DND-41 (cell line): ENCODE measurements around the gene VPS35L.

Experiments used
- ATAC-seq: fragments of 200-7000 bp; cut with Tn5 transposase; 3 replicates; pipeline ENCODE4 v1.9.1; 2021; ENCODE audit warnings: low read depth; ENCODE audit not compliant: insufficient read depth
- DNase-seq: peaks from one replicate; pipeline ENCODE4 v3.0.0-alpha.2; 2020
- H2AFZ ChIP-seq: 2 replicates; pipeline ENCODE4 v1.6.0; 2012; ENCODE audit warnings: low read depth, low read length
- H3K27ac ChIP-seq: 2 replicates; pipeline ENCODE4 v1.5.1; 2012; ENCODE audit warnings: low read length, inconsistent platforms
- H3K27me3 ChIP-seq: fragments of 200-600 bp; sonication (generic); 2 replicates; pipeline ENCODE4 v1.6.0; 2012; ENCODE audit warnings: low read length, mild to moderate bottlenecking, inconsistent platforms; ENCODE audit not compliant: insufficient read depth, poor library complexity
- H3K36me3 ChIP-seq: 2 replicates; pipeline ENCODE4 v1.5.1; 2012; ENCODE audit warnings: low read length, inconsistent platforms; ENCODE audit not compliant: insufficient read depth
- H3K4me1 ChIP-seq: 2 replicates; pipeline ENCODE4 v1.5.1; 2012; ENCODE audit warnings: mild to moderate bottlenecking, low read length; ENCODE audit not compliant: insufficient read depth
- H3K4me2 ChIP-seq: 2 replicates; pipeline ENCODE4 v1.6.0; 2012; ENCODE audit warnings: mild to moderate bottlenecking, moderate library complexity, low read length, inconsistent platforms; ENCODE audit not compliant: insufficient read depth
- H3K4me3 ChIP-seq, 2 experiments: fragments of 200-600 bp in 1 of 2; shearing (Covaris generic) in 1 of 2; 2 replicates each; pipeline ENCODE4 v1.5.1; 2012 to 2016; ENCODE audit warnings: inconsistent platforms in 2 of 2, low read length in 2 of 2, mild to moderate bottlenecking in 2 of 2, low read depth in 1 of 2, moderate library complexity in 1 of 2
- H3K79me2 ChIP-seq: 2 replicates; pipeline ENCODE4 v1.6.0; 2012; ENCODE audit warnings: low read length, inconsistent platforms; ENCODE audit not compliant: insufficient read depth
- H3K9ac ChIP-seq: 2 replicates; pipeline ENCODE4 v1.6.0; 2012; ENCODE audit warnings: low read depth, mild to moderate bottlenecking, inconsistent platforms, low read length, moderate library complexity
- H3K9me3 ChIP-seq: 2 replicates; pipeline ENCODE4 v1.5.1; 2012; ENCODE audit warnings: low read length, moderate library complexity, mild to moderate bottlenecking, inconsistent platforms; ENCODE audit not compliant: insufficient read depth, severe bottlenecking
- H4K20me1 ChIP-seq: 2 replicates; pipeline ENCODE4 v1.6.0; 2012; ENCODE audit warnings: low read length; ENCODE audit not compliant: insufficient read depth
- CTCF ChIP-seq: IDR thresholded peaks from 2 replicates; pipeline ENCODE4 v1.5.1; 2012; ENCODE audit warnings: borderline replicate concordance, low read length, moderate library complexity, mild to moderate bottlenecking; ENCODE audit not compliant: poor library complexity, severe bottlenecking; ENCODE audit errors: extremely low read depth
- EZH2 ChIP-seq: IDR thresholded peaks from 3 replicates; pipeline ENCODE4 v1.6.1; 2012; ENCODE audit warnings: borderline replicate concordance, low read depth, mild to moderate bottlenecking, moderate library complexity, low read length, inconsistent platforms; ENCODE audit not compliant: severe bottlenecking

The VPS35L gene

GRCh38 chr16:19722269-19722952 is 166.9 kb downstream of the VPS35L start:
- H2AFZ ChIP-seq: no peak overlapping the region
- peaks cover 6% of the 10 kb centered on the region for H3K79me2 ChIP-seq
- ATAC-seq: no peak
- H3K27ac ChIP-seq: no peak overlapping the region
- H3K36me3 ChIP-seq: no peaks in the 10 kb centered on the region; the same call in 1 of the 2 replicates
- no peak overlapping the region for H3K4me2 ChIP-seq
- H3K9me3 ChIP-seq: no peaks in the 10 kb centered on the region
- no peaks in the 10 kb centered on the region for H3K27me3 ChIP-seq
- TF ChIP-seq EZH2 (no peak), CTCF (no peak)
- H3K4me1 ChIP-seq: peaks cover 14% of the 10 kb centered on the region
- H3K4me3 ChIP-seq: no peak overlapping the region
- H4K20me1 ChIP-seq: no peaks in the 10 kb centered on the region
- H3K9ac ChIP-seq: no peak overlapping the region
- no peak for DNase-seq

- no peak for DNase-seq
- Histone ChIP-seq H4K20me1 (no peaks in the 10 kb centered on the region), H3K27me3 (no peaks in the 10 kb centered on the region), H3K9ac (no peak overlapping the region), H3K4me1 (peaks cover 14% of the 10 kb centered on the region), H3K27ac (no peak overlapping the region), H3K4me2 (no peak overlapping the region), H3K79me2 (peaks cover under 1% of the 10 kb centered on the region), H2AFZ (no peak overlapping the region), H3K36me3 (no peaks in the 10 kb centered on the region; the same call in 1 of the 2 replicates), H3K9me3 (no peaks in the 10 kb centered on the region), H3K4me3 (no peak overlapping the region)
- no peak for TF ChIP-seq EZH2
- TF ChIP-seq CTCF: no peak
- no peak for ATAC-seq
Measured at GRCh38 chr16:19722981-19723380, 167.5 kb downstream of the VPS35L start.

GRCh38 chr16:19728636-19728965 is 173.1 kb downstream of the VPS35L start:
- no peak for ATAC-seq
- H3K79me2 ChIP-seq: no peaks in the 10 kb centered on the region
- no peak overlapping the region for H3K4me2 ChIP-seq
- no peak overlapping the region for H2AFZ ChIP-seq
- H3K9me3 ChIP-seq: no peaks in the 10 kb centered on the region
- no peak overlapping the region for H3K4me3 ChIP-seq
- H3K27ac ChIP-seq: no peak overlapping the region
- no peak for TF ChIP-seq EZH2
- TF ChIP-seq CTCF: no peak
- no peaks in the 10 kb centered on the region for H3K27me3 ChIP-seq
- H3K4me1 ChIP-seq: no peaks in the 10 kb centered on the region
- H3K9ac ChIP-seq: no peak overlapping the region
- DNase-seq: no peak
- H3K36me3 ChIP-seq: no peaks in the 10 kb centered on the region
- H4K20me1 ChIP-seq: no peaks in the 10 kb centered on the region
